H9 (cell line): ENCODE data around the gene DPYSL3. TPM values are rescaled to one million over a fixed set of nuclear protein-coding genes. Genes with fewer than 3 reads are reported as not detected.

Experiments used
- DNase-seq: peaks from one replicate; pipeline ENCODE4 v3.0.0-alpha.2; 2017
- H2AFZ ChIP-seq: one replicate; pipeline ENCODE4 v1.6.1; 2013; ENCODE audit warnings: mild to moderate bottlenecking, low read length, control low read depth, moderate library complexity
- H2AK5ac ChIP-seq: 2 replicates; pipeline ENCODE4 v1.6.1; 2013; ENCODE audit warnings: low read length, control low read depth, mixed read lengths; ENCODE audit not compliant: insufficient read length
- H2BK120ac ChIP-seq: one replicate; pipeline ENCODE4 v1.6.1; 2013; ENCODE audit warnings: low read depth, mild to moderate bottlenecking, low read length, control low read depth, inconsistent platforms; ENCODE audit not compliant: poor library complexity, severe bottlenecking
- H2BK12ac ChIP-seq: 2 replicates; pipeline ENCODE4 v1.6.1; 2013; ENCODE audit warnings: low read length, control low read depth, mixed read lengths, low read depth; ENCODE audit not compliant: insufficient read length
- H2BK15ac ChIP-seq: 2 replicates; pipeline ENCODE4 v1.6.1; 2013; ENCODE audit warnings: low read depth, low read length, control low read depth
- H2BK20ac ChIP-seq: one replicate; pipeline ENCODE4 v1.6.1; 2013; ENCODE audit warnings: low read depth, mild to moderate bottlenecking, low read length, control low read depth, inconsistent platforms; ENCODE audit not compliant: poor library complexity, severe bottlenecking
- H2BK5ac ChIP-seq: 2 replicates; pipeline ENCODE4 v1.6.1; 2013; ENCODE audit warnings: low read length, control low read depth, mixed read lengths; ENCODE audit not compliant: insufficient read length
- H3K14ac ChIP-seq: 2 replicates; pipeline ENCODE4 v1.6.1; 2013; ENCODE audit warnings: low read length, control low read depth; ENCODE audit not compliant: insufficient read depth
- H3K18ac ChIP-seq: 2 replicates; pipeline ENCODE4 v1.6.1; 2013; ENCODE audit warnings: low read depth, mild to moderate bottlenecking, mixed read lengths, low read length, control low read depth; ENCODE audit not compliant: insufficient read length
- H3K23ac ChIP-seq: 2 replicates; pipeline ENCODE4 v1.6.1; 2013; ENCODE audit warnings: low read length, control low read depth, mixed read lengths, low read depth; ENCODE audit not compliant: insufficient read length
- H3K23me2 ChIP-seq: 2 replicates; pipeline ENCODE4 v1.6.1; 2013; ENCODE audit warnings: low read depth, mild to moderate bottlenecking, mixed read lengths, low read length, control low read depth; ENCODE audit not compliant: insufficient read length, poor library complexity, severe bottlenecking
- H3K27ac ChIP-seq: 2 replicates; pipeline ENCODE4 v1.5.1; 2013; ENCODE audit warnings: low read length, control low read depth, mixed read lengths, low read depth; ENCODE audit not compliant: insufficient read length
- H3K27me3 ChIP-seq: 2 replicates; pipeline ENCODE4 v1.6.1; 2013; ENCODE audit warnings: low read length, control low read depth, inconsistent platforms; ENCODE audit not compliant: insufficient read depth
- H3K4ac ChIP-seq: 2 replicates; pipeline ENCODE4 v1.6.1; 2013; ENCODE audit warnings: low read depth, mild to moderate bottlenecking, control low read depth, inconsistent platforms, low read length, moderate library complexity
- H3K4me1 ChIP-seq: 2 replicates; pipeline ENCODE4 v1.6.1; 2013; ENCODE audit warnings: low read length, control low read depth, inconsistent platforms; ENCODE audit not compliant: insufficient read depth
- H3K4me2 ChIP-seq: 2 replicates; pipeline ENCODE4 v1.6.1; 2013; ENCODE audit warnings: low read length, control low read depth, mixed read lengths; ENCODE audit not compliant: insufficient read length, insufficient read depth
- H3K56ac ChIP-seq: 2 replicates; pipeline ENCODE4 v1.6.1; 2013; ENCODE audit warnings: low read depth, mild to moderate bottlenecking, mixed read lengths, low read length, control low read depth; ENCODE audit not compliant: insufficient read length
- H3K79me1 ChIP-seq: 2 replicates; pipeline ENCODE4 v1.6.1; 2013; ENCODE audit warnings: low read depth, mild to moderate bottlenecking, moderate library complexity, low read length, control low read depth, inconsistent platforms; ENCODE audit not compliant: insufficient read depth, poor library complexity, severe bottlenecking
- H3K79me2 ChIP-seq: 2 replicates; pipeline ENCODE4 v1.6.1; 2013; ENCODE audit warnings: low read length, control low read depth, inconsistent platforms; ENCODE audit not compliant: insufficient read depth
- H3K9ac ChIP-seq: 2 replicates; pipeline ENCODE4 v1.6.1; 2013; ENCODE audit warnings: low read length, control low read depth, mixed read lengths; ENCODE audit not compliant: insufficient read length; ENCODE audit errors: extremely low read depth
- H3K9me3 ChIP-seq: one replicate; pipeline ENCODE4 v1.6.1; 2013; ENCODE audit warnings: low read depth, low read length, inconsistent platforms; ENCODE audit not compliant: control insufficient read depth
- H3T11ph ChIP-seq: one replicate; pipeline ENCODE4 v1.6.1; 2013; ENCODE audit warnings: mild to moderate bottlenecking, low read length, control low read depth, inconsistent platforms
- H4K20me1 ChIP-seq: one replicate; pipeline ENCODE4 v1.6.1; 2013; ENCODE audit not compliant: control insufficient read depth, insufficient read length, insufficient read depth
- H4K5ac ChIP-seq: 2 replicates; pipeline ENCODE4 v1.6.1; 2013; ENCODE audit warnings: low read depth, mild to moderate bottlenecking, mixed read lengths, low read length, control low read depth; ENCODE audit not compliant: insufficient read length
- H4K8ac ChIP-seq: replicated peaks from 2 replicates; pipeline ENCODE4 v1.6.1; 2013; ENCODE audit warnings: low read length, control low read depth, mixed read lengths, low read depth; ENCODE audit not compliant: insufficient read length
- H4K91ac ChIP-seq: 2 replicates; pipeline ENCODE4 v1.6.1; 2013; ENCODE audit warnings: low read depth, mild to moderate bottlenecking, moderate library complexity, mixed read lengths, low read length, control low read depth; ENCODE audit not compliant: insufficient read length
- H3K27ac Mint-ChIP-seq, 3 experiments: 2 replicates in 2 of 3; 3 replicates in 1 of 3; pipeline ENCODE4 v1.8.0; 2020 to 2021; ENCODE audit warnings: mixed read lengths in 3 of 3, mild to moderate bottlenecking in 1 of 3, moderate library complexity in 1 of 3
- H3K27me3 Mint-ChIP-seq: 2 replicates; pipeline ENCODE4 v1.8.0; 2021; ENCODE audit warnings: low read depth, mild to moderate bottlenecking, moderate library complexity, mixed read lengths
- H3K36me3 Mint-ChIP-seq, 3 experiments: 2 replicates in 2 of 3; 3 replicates in 1 of 3; pipeline ENCODE4 v1.8.0; 2020 to 2021; ENCODE audit warnings: low read depth in 3 of 3, mixed read lengths in 3 of 3; ENCODE audit not compliant: insufficient read depth in 1 of 3
- H3K4me1 Mint-ChIP-seq, 2 experiments: 2 replicates each; pipeline ENCODE4 v1.8.0; 2020; ENCODE audit warnings: mixed read lengths in 2 of 2
- H3K4me3 Mint-ChIP-seq, 2 experiments: 2 replicates in 1 of 2; 3 replicates in 1 of 2; pipeline ENCODE4 v1.8.0; 2020 to 2021; ENCODE audit warnings: mild to moderate bottlenecking in 2 of 2, mixed read lengths in 2 of 2, moderate library complexity in 1 of 2
- H3K9me3 Mint-ChIP-seq, 2 experiments: 2 replicates in 1 of 2; 3 replicates in 1 of 2; pipeline ENCODE4 v1.8.0; 2020; ENCODE audit warnings: mild to moderate bottlenecking in 2 of 2, mixed read lengths in 2 of 2, moderate library complexity in 1 of 2
- CTCF ChIP-seq: fragments of 200-600 bp; sonication (generic); conservative IDR thresholded peaks from 3 replicates; pipeline ENCODE4 v1.8.0; 2021; ENCODE audit warnings: antibody characterized with exemption, mild to moderate bottlenecking
- WGBS: extraction: QIAGEN DNeasy Blood & Tissue Kit; methylation state at CpG from one replicate; pipeline ENCODE4 v1.1.7; 2013; ENCODE audit warnings: missing lambda C conversion rate, low lambda C conversion rate, mixed read lengths; ENCODE audit not compliant: insufficient read length; ENCODE audit errors: extremely low coverage; 5-methylcytosine and 5-hydroxymethylcytosine counted together
- total RNA-seq: library from RNA; stranded (reverse); gene quantifications from 2 replicates; pipeline ENCODE4 v1.2.1, GENCODE V29; 2021

Gene DPYSL3
- total RNA-seq, 1 experiment from 2014 or later: 515 TPM

GRCh38 chr5:147397616-147398015, 112.3 kb downstream of the DPYSL3 start:
- Histone ChIP-seq H3K79me1 (no peaks in the 10 kb centered on the region), H3K23ac (no peak overlapping the region), H3K56ac (no peak overlapping the region), H2BK20ac (no peak overlapping the region), H3K4me2 (no peak overlapping the region), H4K91ac (no peak overlapping the region), H2BK5ac (no peak overlapping the region), H3K9ac (no peak overlapping the region), H3K79me2 (no peaks in the 10 kb centered on the region), H3K18ac (no peak overlapping the region), H4K20me1 (no peaks in the 10 kb centered on the region), H3K4me1 (no peaks in the 10 kb centered on the region), H2AFZ (no peak overlapping the region), H2AK5ac (no peak overlapping the region), H3K9me3 (no peaks in the 10 kb centered on the region), H3K27ac (no peak overlapping the region), H3K23me2 (no peaks in the 10 kb centered on the region), H3K4ac (no peak overlapping the region), H3K14ac (no peak overlapping the region), H2BK120ac (no peak overlapping the region), H2BK15ac (no peak overlapping the region), H3K27me3 (no peaks in the 10 kb centered on the region), H4K5ac (no peak overlapping the region), H3T11ph (no peak overlapping the region), H4K8ac (no peak overlapping the region), H2BK12ac (no peak overlapping the region)
- H3K36me3 Mint-ChIP-seq: peaks cover 68 to 92% (median 92%) of the 10 kb centered on the region in 3 experiments
- peaks cover 17 to 27% of the 10 kb centered on the region in 2 experiments for H3K4me1 Mint-ChIP-seq
- H3K9me3 Mint-ChIP-seq: no peaks in the 10 kb centered on the region
- H3K4me3 Mint-ChIP-seq: no peak overlapping the region
- H3K27ac Mint-ChIP-seq: peak overlapping the region in 2 of 3 experiments; percentile 49 to 85; a peak in 3 of 7 replicates
- peak; percentile 60 for DNase-seq
- peaks cover 2% of the 10 kb centered on the region; the same call in 1 of the 2 replicates for H3K27me3 Mint-ChIP-seq
- no CpG with 5 or more reads among the region's 11 CpGs for WGBS
- peak; percentile 65 for TF ChIP-seq CTCF
